Measurements from ENCODE around the gene SIN3B.

- no peak for TF ChIP-seq FOXA1 (IDR thresholded peaks at IDR 0.05)
- no peak for TF ChIP-seq FOXK2 (IDR thresholded peaks at IDR 0.05)
- no peak for TF ChIP-seq CTBP1 (IDR thresholded peaks at IDR 0.05; ENCODE audit: borderline replicate concordance)
- TF ChIP-seq TARDBP (IDR thresholded peaks at IDR 0.05): no peak
- no peak for TF ChIP-seq NFRKB (IDR thresholded peaks at IDR 0.05)
- TF ChIP-seq ZNF384 (IDR thresholded peaks at IDR 0.05): no peak
- no peak for TF ChIP-seq L3MBTL2 (conservative IDR thresholded peaks at IDR 0.05)
- no peak for TF ChIP-seq LEF1 (IDR thresholded peaks at IDR 0.05; ENCODE audit: borderline replicate concordance)
- TF ChIP-seq SP1 (IDR thresholded peaks at IDR 0.05): no peak
- TF ChIP-seq SUZ12 (IDR thresholded peaks at IDR 0.05): no peak
- TF ChIP-seq BHLHE40 (IDR thresholded peaks at IDR 0.05; ENCODE audit: borderline replicate concordance): no peak
- no peak for TF ChIP-seq FOXM1 (IDR thresholded peaks at IDR 0.05; ENCODE audit: borderline replicate concordance)
Observed at GRCh38 chr19:16831531-16831930, 2.3 kb downstream of the SIN3B start.
